Measurements from ENCODE around the gene ZFYVE27. TPM values are rescaled to one million over a fixed set of nuclear protein-coding genes. Genes with fewer than 3 reads are reported as not detected.

The ZFYVE27 gene
- total RNA-seq, 1 experiment from 2014 or later, result 12.3 TPM

GRCh38 chr10:97788552-97789442 is 51.9 kb downstream of the ZFYVE27 start:
- peak; percentile 27 for DNase-seq (ENCODE audit: low read depth)

DNA sequence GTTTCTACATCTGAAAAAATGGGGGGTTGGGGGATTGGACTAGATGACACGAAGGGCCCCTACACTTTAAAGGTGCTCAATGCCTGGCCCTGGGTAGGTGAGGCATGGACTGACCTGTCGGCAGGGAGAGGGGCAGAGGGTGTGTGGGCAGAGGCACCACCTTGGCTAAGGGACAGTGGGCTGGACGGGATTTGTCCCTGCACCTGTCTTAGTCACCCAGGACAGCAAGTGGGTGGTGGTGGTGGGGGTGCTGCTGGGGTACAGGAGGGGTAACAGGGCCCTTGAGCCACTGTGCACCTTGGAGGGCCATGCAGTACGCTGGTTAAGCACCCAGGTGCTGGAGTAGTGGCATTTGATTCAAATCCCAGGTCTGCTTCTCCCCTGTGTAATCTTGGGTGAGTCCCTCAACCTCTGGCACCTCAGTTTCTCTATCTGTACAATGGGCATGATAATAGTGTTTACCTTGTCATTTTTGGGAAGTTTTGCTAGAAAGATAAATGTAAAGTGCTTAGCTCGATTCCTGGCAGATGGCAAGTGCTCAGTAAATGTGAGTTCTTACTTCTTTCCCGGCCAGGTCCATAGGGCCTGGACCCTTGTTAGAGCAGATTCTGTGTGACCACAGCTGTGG is 53.0 kb downstream of the ZFYVE27 start:
- no peak for DNase-seq (ENCODE audit: low read depth)

GRCh38 chr10:97791824-97792721 is 55.1 kb downstream of the ZFYVE27 start:
- peak; percentile 68 for DNase-seq (ENCODE audit: low read depth)

DNA sequence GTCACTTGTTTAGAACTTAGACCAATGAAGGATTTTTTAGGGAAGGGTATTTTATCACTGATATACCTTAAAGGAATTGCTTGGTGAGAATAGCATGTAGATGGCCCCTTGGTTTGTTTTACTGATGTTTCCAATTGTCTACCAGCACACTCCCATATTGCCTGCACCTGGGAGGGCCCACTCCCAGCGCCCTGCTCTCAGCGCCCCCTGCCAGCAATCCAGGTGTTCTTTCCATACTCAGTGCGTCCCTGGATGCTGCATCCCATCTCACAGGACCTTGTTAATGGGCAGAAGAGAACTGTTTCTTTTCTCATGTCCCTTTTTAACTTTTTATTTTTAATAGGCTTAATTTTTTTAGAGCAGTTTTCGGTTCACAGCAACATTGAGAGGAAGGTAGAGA is 59.0 kb downstream of the ZFYVE27 start:
- DNase-seq (ENCODE audit: low read depth), result no peak

GRCh38 chr10:97796651-97797050 is 59.7 kb downstream of the ZFYVE27 start:
- DNase-seq (ENCODE audit: low read depth), result no peak

GRCh38 chr10:97798958-97799610 is 62.2 kb downstream of the ZFYVE27 start:
- DNase-seq (ENCODE audit: low read depth), result no peak

GRCh38 chr10:97800474-97800873 is 63.5 kb downstream of the ZFYVE27 start:
- no peak for DNase-seq (ENCODE audit: low read depth)

DNA sequence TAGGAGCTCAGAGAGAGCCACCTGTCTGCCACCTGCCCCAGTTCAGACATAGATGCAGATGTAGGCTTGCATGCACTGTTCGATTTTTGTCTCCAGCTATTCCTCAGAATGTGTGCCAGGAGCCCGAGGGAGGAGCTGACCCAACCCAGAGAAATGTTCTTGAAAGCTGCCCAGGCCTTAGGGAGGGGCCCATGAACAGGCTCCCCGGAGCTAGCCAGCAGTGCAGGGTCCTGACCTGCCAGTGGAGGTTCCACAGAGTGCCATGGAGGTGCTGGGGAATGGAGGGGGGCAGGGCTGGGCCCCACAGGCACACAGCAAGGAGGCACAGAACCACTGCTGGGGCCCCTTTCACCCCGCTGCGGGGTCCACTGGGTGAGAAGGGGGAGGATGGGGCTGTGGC is 64.5 kb downstream of the ZFYVE27 start:
- no peak for DNase-seq (ENCODE audit: low read depth)

DNA sequence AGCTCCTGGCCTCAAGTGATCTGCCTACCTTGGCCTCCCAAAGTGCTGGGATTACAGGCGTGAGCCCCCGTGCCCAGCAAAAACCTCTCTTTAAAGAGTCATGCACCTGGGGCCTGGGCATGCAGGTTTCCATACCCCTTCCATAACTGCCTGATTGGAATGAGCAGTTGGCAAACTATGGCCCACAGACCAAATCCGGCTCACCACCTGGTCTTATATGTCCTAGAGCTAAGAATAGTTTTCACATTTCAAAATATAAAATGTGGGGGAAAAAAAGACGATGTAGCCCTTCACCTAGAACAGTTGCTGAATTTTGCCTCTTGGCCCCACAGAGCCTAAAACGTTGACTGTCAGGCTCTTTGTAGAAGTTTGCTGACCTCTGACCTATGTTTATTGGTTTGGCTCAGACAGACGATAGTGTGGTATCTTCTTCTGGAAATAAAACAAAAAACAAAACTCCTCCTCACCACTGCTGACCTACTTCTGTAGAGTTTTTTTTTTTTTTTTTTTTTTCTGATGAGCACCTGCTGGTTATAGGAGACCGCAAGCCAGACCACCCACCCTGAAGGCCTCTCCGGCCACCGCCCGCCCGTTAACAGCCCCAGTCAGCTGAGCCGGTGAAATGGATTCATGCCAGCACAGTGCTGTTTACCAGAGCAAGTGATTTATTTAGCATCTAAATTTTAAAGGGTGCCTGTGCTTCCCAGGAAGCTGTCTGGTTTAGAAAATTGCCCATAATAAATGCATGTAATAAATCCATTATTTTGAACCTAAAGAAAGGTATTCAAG is 68.4 kb downstream of the ZFYVE27 start:
- no peak for DNase-seq (ENCODE audit: low read depth)

DNA sequence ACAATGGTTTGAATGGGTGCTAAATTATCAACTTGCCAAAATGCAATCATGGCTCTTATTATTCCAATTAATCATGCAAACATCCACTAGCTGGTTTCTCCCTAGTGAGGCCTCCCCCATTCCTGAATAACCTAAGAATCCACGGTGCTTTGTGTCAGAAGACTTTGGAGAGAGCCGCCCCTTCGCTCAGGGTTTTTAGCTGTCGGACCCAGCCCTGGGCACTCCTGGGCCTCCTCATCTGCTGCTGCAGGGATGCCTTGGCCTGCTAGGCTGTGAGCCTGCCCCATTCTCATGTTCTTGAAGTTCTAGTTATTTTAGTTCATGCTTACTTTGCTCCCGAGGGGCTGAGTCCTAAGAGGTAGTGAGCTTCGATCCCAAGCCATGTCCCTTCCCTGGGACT is 69.0 kb downstream of the ZFYVE27 start:
- no peak for DNase-seq (ENCODE audit: low read depth)

DNA sequence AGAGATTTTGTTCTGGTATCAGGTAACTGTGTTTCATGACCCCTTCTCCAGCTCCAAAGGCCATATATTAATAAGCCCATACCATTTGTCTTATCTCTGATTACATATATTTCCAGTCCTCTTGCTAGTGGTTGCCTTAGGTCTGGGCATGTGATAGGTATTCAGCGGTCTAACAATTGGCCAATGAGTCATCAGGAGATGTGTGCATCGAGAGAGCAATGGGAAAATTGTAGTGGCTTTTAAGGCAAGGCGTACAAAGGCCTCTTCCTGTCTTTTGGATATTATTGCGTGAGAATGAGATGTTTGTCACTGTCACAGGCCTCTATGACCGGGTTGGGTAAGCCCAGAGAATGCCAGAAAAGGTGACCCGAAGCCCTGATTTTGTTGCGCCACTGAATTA is 73.5 kb downstream of the ZFYVE27 start:
- peak; percentile 83 for DNase-seq (ENCODE audit: low read depth)

Other genes with a start within 250 kb of the ZFYVE27 start
- gene MMS19, start 238.7 kb upstream of the ZFYVE27 start, total RNA-seq (2014; rRNA removed; shearing (Covaris generic)), result 53.3 and 70.5 TPM in 2 replicates
- gene UBTD1, start 238.2 kb upstream of the ZFYVE27 start, total RNA-seq (2014; rRNA removed; shearing (Covaris generic)), result 8.2 and 8.3 TPM in 2 replicates
- not detected in 2 replicates for gene ANKRD2, start 164.3 kb upstream of the ZFYVE27 start, total RNA-seq (2014; rRNA removed; shearing (Covaris generic))
- gene HOGA1, start 152.7 kb upstream of the ZFYVE27 start, total RNA-seq (2014; rRNA removed; shearing (Covaris generic)), result not detected in 2 replicates
- gene C10orf62, start 147.4 kb upstream of the ZFYVE27 start, total RNA-seq (2014; rRNA removed; shearing (Covaris generic)), result not detected in 2 replicates
- gene MORN4, start 103.6 kb upstream of the ZFYVE27 start, total RNA-seq (2014; rRNA removed; shearing (Covaris generic)), result 1.6 and 3.4 TPM in 2 replicates
- gene PI4K2A, start 96.5 kb upstream of the ZFYVE27 start, total RNA-seq (2014; rRNA removed; shearing (Covaris generic)), result 14.5 and 16.4 TPM in 2 replicates
- gene AVPI1, start 49.9 kb upstream of the ZFYVE27 start, total RNA-seq (2014; rRNA removed; shearing (Covaris generic)), result 4.4 and 5.7 TPM in 2 replicates
- gene MARVELD1, start 23.4 kb upstream of the ZFYVE27 start, total RNA-seq (2014; rRNA removed; shearing (Covaris generic)), result 9.9 and 16.8 TPM in 2 replicates
- gene SFRP5, start 34.9 kb downstream of the ZFYVE27 start, total RNA-seq (2014; rRNA removed; shearing (Covaris generic)), result 3.0 and 6.7 TPM in 2 replicates
- gene GOLGA7B, start 112.7 kb downstream of the ZFYVE27 start, total RNA-seq (2014; rRNA removed; shearing (Covaris generic)), result 1.3 and 2.0 TPM in 2 replicates